Activated naive CD8-positive, alpha-beta T cell treated with anti-CD3 and anti-CD28 coated beads for 36 hours (primary cell): ENCODE data around the gene NECAB2. TPM values are rescaled to one million over a fixed set of nuclear protein-coding genes. Genes with fewer than 3 reads are reported as not detected.
"Not testable (repeated sequence)": the region's sequence is repeated elsewhere in the genome, so short reads cannot be mapped to it uniquely, and the experiment has no call there.

Experiments used
- DNase-seq: peaks from one replicate; pipeline ENCODE4 v3.0.0; 2021
- H3K27ac Mint-ChIP-seq: one replicate; pipeline ENCODE4 v1.8.0; 2022; ENCODE audit warnings: mild to moderate bottlenecking, moderate library complexity, mixed read lengths
- H3K27me3 Mint-ChIP-seq: one replicate; pipeline ENCODE4 v1.8.0; 2022; ENCODE audit warnings: mild to moderate bottlenecking, mixed read lengths
- H3K36me3 Mint-ChIP-seq: one replicate; pipeline ENCODE4 v1.8.0; 2021; ENCODE audit warnings: mild to moderate bottlenecking, mixed read lengths
- H3K4me1 Mint-ChIP-seq: one replicate; pipeline ENCODE4 v1.8.0; 2021; ENCODE audit warnings: mixed read lengths
- H3K4me3 Mint-ChIP-seq: one replicate; pipeline ENCODE4 v1.8.0; 2022; ENCODE audit warnings: mild to moderate bottlenecking, moderate library complexity, mixed read lengths
- H3K9me3 Mint-ChIP-seq: one replicate; pipeline ENCODE4 v1.8.0; 2022; ENCODE audit warnings: mixed read lengths
- total RNA-seq, 2 experiments: library from RNA; stranded (reverse); gene quantifications; one replicate each; pipeline ENCODE4 v1.2.3, GENCODE V29; 2021

The NECAB2 gene
- total RNA-seq, 2 experiments from 2014 or later: not detected

GRCh38 chr16:83942815-83943515, 25.1 kb upstream of the NECAB2 start:
- DNase-seq: no peak
- H3K9me3 Mint-ChIP-seq: no peaks in the 10 kb centered on the region
- no peak overlapping the region for H3K4me3 Mint-ChIP-seq
- no peaks in the 10 kb centered on the region for H3K27me3 Mint-ChIP-seq
- peaks cover 6% of the 10 kb centered on the region for H3K4me1 Mint-ChIP-seq
- no peaks in the 10 kb centered on the region for H3K36me3 Mint-ChIP-seq
- no peak overlapping the region for H3K27ac Mint-ChIP-seq

GRCh38 chr16:83943516-83944050, 24.5 kb upstream of the NECAB2 start:
- H3K4me3 Mint-ChIP-seq: no peak overlapping the region
- DNase-seq: no peak
- no peaks in the 10 kb centered on the region for H3K36me3 Mint-ChIP-seq
- H3K4me1 Mint-ChIP-seq: peaks cover 6% of the 10 kb centered on the region
- no peak overlapping the region for H3K27ac Mint-ChIP-seq
- H3K27me3 Mint-ChIP-seq: no peaks in the 10 kb centered on the region
- no peaks in the 10 kb centered on the region for H3K9me3 Mint-ChIP-seq

- no peak for DNase-seq
- no peaks in the 10 kb centered on the region for H3K4me1 Mint-ChIP-seq
- H3K27me3 Mint-ChIP-seq: no peaks in the 10 kb centered on the region
- H3K36me3 Mint-ChIP-seq: no peaks in the 10 kb centered on the region
- H3K9me3 Mint-ChIP-seq: no peaks in the 10 kb centered on the region
- no peak overlapping the region for H3K27ac Mint-ChIP-seq
- H3K4me3 Mint-ChIP-seq: no peak overlapping the region
These were observed 22.5 kb upstream of the NECAB2 start for GRCh38 chr16:83945587-83945986.

- Mint-ChIP-seq H3K27me3 (no peaks in the 10 kb centered on the region), H3K36me3 (no peaks in the 10 kb centered on the region), H3K27ac (no peak overlapping the region), H3K9me3 (no peaks in the 10 kb centered on the region), H3K4me1 (no peaks in the 10 kb centered on the region), H3K4me3 (no peak overlapping the region)
- no peak for DNase-seq
These were observed 21.8 kb upstream of the NECAB2 start for GRCh38 chr16:83946154-83946780.

GRCh38 chr16:83946781-83947566, 21.1 kb upstream of the NECAB2 start:
- Mint-ChIP-seq H3K9me3 (no peaks in the 10 kb centered on the region), H3K36me3 (no peaks in the 10 kb centered on the region), H3K4me1 (no peaks in the 10 kb centered on the region), H3K27ac (no peak overlapping the region), H3K27me3 (no peaks in the 10 kb centered on the region), H3K4me3 (no peak overlapping the region)
- DNase-seq: no peak

GRCh38 chr16:83947642-83948234, 20.3 kb upstream of the NECAB2 start:
- H3K27me3 Mint-ChIP-seq: no peaks in the 10 kb centered on the region
- H3K36me3 Mint-ChIP-seq: no peaks in the 10 kb centered on the region
- H3K4me1 Mint-ChIP-seq: peaks cover 5% of the 10 kb centered on the region
- H3K4me3 Mint-ChIP-seq: no peak overlapping the region
- H3K27ac Mint-ChIP-seq: no peak overlapping the region
- no peaks in the 10 kb centered on the region for H3K9me3 Mint-ChIP-seq
- DNase-seq: no peak

- Mint-ChIP-seq H3K27me3 (peaks cover 7% of the 10 kb centered on the region), H3K9me3 (no peaks in the 10 kb centered on the region), H3K36me3 (no peaks in the 10 kb centered on the region), H3K4me3 (no peak overlapping the region), H3K4me1 (peaks cover 9% of the 10 kb centered on the region), H3K27ac (no peak overlapping the region)
- no peak for DNase-seq
These were observed 18.9 kb upstream of the NECAB2 start for GRCh38 chr16:83948914-83949723.

- DNase-seq: no peak
- Mint-ChIP-seq H3K27ac (no peak overlapping the region), H3K27me3 (peaks cover 13% of the 10 kb centered on the region), H3K9me3 (no peaks in the 10 kb centered on the region), H3K36me3 (no peaks in the 10 kb centered on the region), H3K4me1 (peaks cover 9% of the 10 kb centered on the region), H3K4me3 (no peak overlapping the region)
These were observed 18.4 kb upstream of the NECAB2 start for GRCh38 chr16:83949724-83950001.

GRCh38 chr16:83950862-83951399, 17.1 kb upstream of the NECAB2 start:
- DNase-seq: not testable (repeated sequence)

GRCh38 chr16:83951544-83951943, 16.5 kb upstream of the NECAB2 start:
- Mint-ChIP-seq H3K27me3 (peaks cover 28% of the 10 kb centered on the region), H3K36me3 (no peaks in the 10 kb centered on the region), H3K9me3 (no peaks in the 10 kb centered on the region), H3K4me3 (no peak overlapping the region), H3K4me1 (peaks cover 9% of the 10 kb centered on the region), H3K27ac (no peak overlapping the region)
- DNase-seq: no peak

More at GRCh38 chr16:83950862-83951399, 17.1 kb upstream of the NECAB2 start:
- H3K27ac Mint-ChIP-seq, H3K36me3 Mint-ChIP-seq, H3K4me3 Mint-ChIP-seq, H3K9me3 Mint-ChIP-seq, H3K4me1 Mint-ChIP-seq: not testable (repeated sequence)
- H3K27me3 Mint-ChIP-seq: peaks cover 25% of the 10 kb centered on the region

- no peak overlapping the region for H3K4me3 Mint-ChIP-seq
- no peaks in the 10 kb centered on the region for H3K9me3 Mint-ChIP-seq
- H3K4me1 Mint-ChIP-seq: peaks cover 9% of the 10 kb centered on the region
- peak overlapping the region; percentile 38 for H3K27ac Mint-ChIP-seq
- no peaks in the 10 kb centered on the region for H3K36me3 Mint-ChIP-seq
- peaks cover 28% of the 10 kb centered on the region for H3K27me3 Mint-ChIP-seq
- no peak for DNase-seq
These were observed 15.5 kb upstream of the NECAB2 start for GRCh38 chr16:83952587-83952939.

GRCh38 chr16:83952940-83953795, 14.9 kb upstream of the NECAB2 start, which contains the start of gene OSGIN1:
Gene OSGIN1, plus strand, starts transcription at chr16:83953240. Its CDS starts 4,432 bp downstream, at chr16:83957672.
- Mint-ChIP-seq H3K4me3 (peak within 1 kb of the TSS; percentile 71), H3K27me3 (peaks cover 28% of the 10 kb centered on the region), H3K4me1 (peaks cover 9% of the 10 kb centered on the region), H3K9me3 (no peaks in the 10 kb centered on the region), H3K27ac (peak within 1 kb of the TSS; percentile 38), H3K36me3 (no peaks in the 10 kb centered on the region)
- peak; percentile 85 for DNase-seq

- Mint-ChIP-seq H3K4me1 (peaks cover 9% of the 10 kb centered on the region), H3K9me3 (no peaks in the 10 kb centered on the region), H3K36me3 (no peaks in the 10 kb centered on the region), H3K4me3 (peak overlapping the region; percentile 65), H3K27me3 (peaks cover 28% of the 10 kb centered on the region), H3K27ac (no peak overlapping the region)
- DNase-seq: peak; percentile 16
These were observed 14.1 kb upstream of the NECAB2 start for GRCh38 chr16:83953796-83954576.
